Spleen (tissue), 11 donors: ENCODE results near the gene ANKRD22. TPM values are rescaled to one million over a fixed set of nuclear protein-coding genes. Genes with fewer than 3 reads are reported as not detected.

Experiments
- DNase-seq: peaks from one replicate; pipeline ENCODE4 v3.0.0-alpha.2; 2020
- H3K27ac ChIP-seq, 8 donors: fragments of 200-600 bp; sonication (generic) in 7 of 8; 1 replicate in 4 of 8; 2 replicates in 4 of 8; pipeline versions ENCODE4 v1.5.0 to v1.8.0; 2016 to 2021; ENCODE audit warnings: inconsistent platforms in 4 of 8, mild to moderate bottlenecking in 4 of 8, moderate library complexity in 1 of 8
- H3K27me3 ChIP-seq, 7 donors: fragments of 200-600 bp; sonication (generic) in 6 of 7; replicated peaks in 1 of 7; 1 replicate in 4 of 7; 2 replicates in 3 of 7; pipeline versions ENCODE4 v1.5.0 to v1.8.0; 2016 to 2021; ENCODE audit warnings: inconsistent platforms in 3 of 7, mild to moderate bottlenecking in 1 of 7
- H3K36me3 ChIP-seq, 6 donors: fragments of 200-600 bp; sonication (generic) in 5 of 6; 1 replicate in 4 of 6; 2 replicates in 2 of 6; pipeline versions ENCODE4 v1.5.0 to v1.8.0; 2016 to 2021; ENCODE audit warnings: inconsistent platforms in 2 of 6
- H3K4me1 ChIP-seq, 6 donors: fragments of 200-600 bp; sonication (generic) in 5 of 6; 1 replicate in 3 of 6; 2 replicates in 3 of 6; pipeline versions ENCODE4 v1.5.0 to v1.8.0; 2016 to 2021; ENCODE audit warnings: inconsistent platforms in 3 of 6
- H3K4me3 ChIP-seq, 8 donors: fragments of 200-600 bp; sonication (generic) in 7 of 8; 1 replicate in 4 of 8; 2 replicates in 4 of 8; pipeline versions ENCODE4 v1.5.0 to v1.8.0; 2016 to 2021; ENCODE audit warnings: inconsistent platforms in 4 of 8, mild to moderate bottlenecking in 4 of 8, moderate library complexity in 2 of 8
- H3K9me3 ChIP-seq, 8 donors: fragments of 200-600 bp; sonication (generic) in 7 of 8; 1 replicate in 4 of 8; 2 replicates in 4 of 8; pipeline versions ENCODE4 v1.5.0 to v1.8.0; 2016 to 2021; ENCODE audit warnings: inconsistent platforms in 4 of 8
- POLR2A ChIP-seq, 3 donors: fragments of 450-650 bp; IDR thresholded peaks; one replicate each; pipeline ENCODE4 v1.5.1; 2017; ENCODE audit warnings: antibody characterized with exemption in 3 of 3, mild to moderate bottlenecking in 1 of 3
- POLR2AphosphoS5 ChIP-seq, 3 donors: sonication (generic); formaldehyde crosslinking; IDR thresholded peaks; one replicate each; pipeline ENCODE4 v1.5.1; 2017; ENCODE audit warnings: antibody characterized with exemption in 3 of 3
- WGBS, 5 donors: extraction: QIAGEN DNeasy Blood & Tissue Kit in 3 of 5; methylation state at CpG; one replicate each; pipeline versions ENCODE4 v1.1.5 to v1.1.7; 2013 to 2018; 5-methylcytosine and 5-hydroxymethylcytosine counted together
- intact Hi-C: fragments of 100-400 bp; cut with DNase I; formaldehyde crosslinking; loops from one replicate; pipeline ENCODE4 v1.15.0; 2023; ENCODE audit warnings: low total_unique reads
- polyA plus RNA-seq, 3 donors: library from polyadenylated mRNA; stranded (reverse); fragments of 200-250 nt; gene quantifications; one replicate each; pipeline ENCODE4 v1.2.1, GENCODE V29; 2013
- total RNA-seq, 7 donors: library from RNA; depleted of rRNA in 3 of 7; stranded (reverse); fragments of >200 nt in 3 of 7; fragmentation: NEBNext Ultra II Directional in 4 of 7; extraction: Animal tissue kit (Norgen Biotek cat#: 25700) in 4 of 7; gene quantifications; one replicate each; pipeline versions ENCODE4 v1.1.0 to v1.2.1, GENCODE V29; 2016 to 2021
- TF ChIP-seq, protein P1 (sequence below), 11 experiments: fragments of 200-600 bp in 7 of 11; fragments of 450-650 bp in 4 of 11; sonication (generic) in 4 of 11; IDR thresholded peaks in 8 of 11; conservative IDR thresholded peaks in 3 of 11; 1 replicate in 7 of 11; 2 replicates in 4 of 11; pipeline versions ENCODE4 v1.4.0 to v1.8.0; 2016 to 2021; ENCODE audit warnings: antibody characterized with exemption in 11 of 11, inconsistent platforms in 4 of 11, mild to moderate bottlenecking in 1 of 11
- donor health status: healthy with polysubstance abuse.
- donor health status: DM: no; HTN: no; CAD: no; lungs with moderate emphysema.
- donor health status: DM: no; HTN: no; CAD: no.
- donor health status: Bipolar disorder and iron deficiency.
- donor health status: healthy.
- donor health status: DM: no; HTN: no; CAD: no.
- donor health status: DM: yes; HTN: yes; CAD: no.

The ANKRD22 gene
- total and polyA plus RNA-seq, 10 donors: 2.2 to 11.5 (median 7.0) TPM

- Histone ChIP-seq H3K27ac (no peak overlapping the region), H3K36me3 (no peaks in the 10 kb centered on the region), H3K4me3 (no peak overlapping the region), H3K27me3 (no peaks in the 10 kb centered on the region), H3K9me3 (no peaks in the 10 kb centered on the region), H3K4me1 (no peaks in the 10 kb centered on the region)
- TF ChIP-seq, protein P1, sequence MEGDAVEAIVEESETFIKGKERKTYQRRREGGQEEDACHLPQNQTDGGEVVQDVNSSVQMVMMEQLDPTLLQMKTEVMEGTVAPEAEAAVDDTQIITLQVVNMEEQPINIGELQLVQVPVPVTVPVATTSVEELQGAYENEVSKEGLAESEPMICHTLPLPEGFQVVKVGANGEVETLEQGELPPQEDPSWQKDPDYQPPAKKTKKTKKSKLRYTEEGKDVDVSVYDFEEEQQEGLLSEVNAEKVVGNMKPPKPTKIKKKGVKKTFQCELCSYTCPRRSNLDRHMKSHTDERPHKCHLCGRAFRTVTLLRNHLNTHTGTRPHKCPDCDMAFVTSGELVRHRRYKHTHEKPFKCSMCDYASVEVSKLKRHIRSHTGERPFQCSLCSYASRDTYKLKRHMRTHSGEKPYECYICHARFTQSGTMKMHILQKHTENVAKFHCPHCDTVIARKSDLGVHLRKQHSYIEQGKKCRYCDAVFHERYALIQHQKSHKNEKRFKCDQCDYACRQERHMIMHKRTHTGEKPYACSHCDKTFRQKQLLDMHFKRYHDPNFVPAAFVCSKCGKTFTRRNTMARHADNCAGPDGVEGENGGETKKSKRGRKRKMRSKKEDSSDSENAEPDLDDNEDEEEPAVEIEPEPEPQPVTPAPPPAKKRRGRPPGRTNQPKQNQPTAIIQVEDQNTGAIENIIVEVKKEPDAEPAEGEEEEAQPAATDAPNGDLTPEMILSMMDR (IDR thresholded peaks at IDR 0.05 in 8 of 11, conservative IDR thresholded peaks at IDR 0.05 in 3 of 11): no peak
- TF ChIP-seq POLR2A (IDR thresholded peaks at IDR 0.05) (no peak), POLR2AphosphoS5 (IDR thresholded peaks at IDR 0.05) (no peak)
- no peak for DNase-seq
- intact Hi-C loops: loop anchor here (10.0 kb wide), 1 partner anchor 226 kb away; no protein-coding TSS in a partner anchor
- WGBS, 5 donors: 77 to 92% (median 84%) methylated on average over 2 of the region's 2 CpGs
Observed at GRCh38 chr10:88800152-88801125, 51.2 kb downstream of the ANKRD22 start.

DNA sequence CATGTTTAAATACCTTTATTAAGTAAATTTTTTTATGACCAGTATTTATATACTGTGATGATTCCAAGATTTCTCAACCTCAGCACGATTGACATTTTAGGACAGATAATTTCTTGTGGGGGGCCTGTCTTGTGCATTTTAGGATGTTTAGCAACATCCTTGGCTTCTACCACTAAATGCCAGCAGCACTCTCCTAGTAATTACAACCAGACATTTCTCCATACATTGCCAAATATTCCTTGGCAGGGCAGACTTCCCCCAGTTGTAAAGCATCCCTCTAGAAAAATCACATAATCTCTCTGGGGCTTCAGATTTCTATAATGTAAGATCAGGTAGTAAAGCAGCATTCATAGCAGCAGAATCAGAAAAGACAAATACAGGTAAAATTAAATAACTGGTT is 56.9 kb downstream of the ANKRD22 start:
- no peak for DNase-seq
- peaks cover 0 to 24% (median 0%) of the 10 kb centered on the region in 6 donors for H3K4me1 ChIP-seq
- intact Hi-C loops: no loop called here
- WGBS, 5 donors: 42 to 91% (median 79%) methylated on average over 1 of the region's 1 CpG
- no peak overlapping the region for H3K27ac ChIP-seq
- H3K27me3 ChIP-seq: no peaks in the 10 kb centered on the region
- no peaks in the 10 kb centered on the region for H3K9me3 ChIP-seq
- TF ChIP-seq POLR2AphosphoS5 (IDR thresholded peaks at IDR 0.05) (no peak), POLR2A (IDR thresholded peaks at IDR 0.05) (no peak)
- TF ChIP-seq, protein P1 (IDR thresholded peaks at IDR 0.05 in 8 of 11, conservative IDR thresholded peaks at IDR 0.05 in 3 of 11): no peak
- H3K4me3 ChIP-seq: no peak overlapping the region
- no peaks in the 10 kb centered on the region for H3K36me3 ChIP-seq

DNA sequence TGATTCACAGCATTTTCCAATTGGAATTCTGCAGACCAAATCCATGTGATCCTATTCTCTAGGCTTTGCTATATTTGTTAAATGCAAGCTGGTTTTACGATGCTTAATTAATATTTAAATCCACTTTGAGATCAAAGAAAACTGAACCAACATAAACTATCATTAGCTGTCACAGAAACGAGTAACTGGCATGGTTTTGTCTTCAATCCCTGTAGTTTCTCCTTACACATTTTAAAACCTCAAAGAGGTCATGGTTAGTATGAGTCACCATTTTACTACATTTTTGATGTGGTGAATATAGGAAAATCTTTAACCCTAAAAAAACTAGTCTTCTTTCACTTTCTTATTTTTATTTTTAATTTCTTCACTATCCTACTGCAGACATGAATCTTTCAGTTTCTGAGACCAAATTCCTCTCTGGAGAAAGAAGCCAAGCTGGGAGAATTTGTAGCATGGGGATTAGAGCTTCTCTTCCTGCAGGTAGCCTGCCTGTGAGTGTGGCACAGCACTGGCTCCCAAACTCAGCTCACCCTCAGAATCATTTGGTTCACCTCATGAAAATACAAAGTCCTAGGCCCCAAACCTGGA is 57.8 kb downstream of the ANKRD22 start:
- DNase-seq: no peak
- H3K4me1 ChIP-seq: peaks cover 0 to 24% (median 0%) of the 10 kb centered on the region in 6 donors
- 47 to 58% (median 49%) methylated on average over 2 of the region's 2 CpGs for WGBS, 5 donors
- no peaks in the 10 kb centered on the region for H3K27me3 ChIP-seq
- H3K9me3 ChIP-seq: no peaks in the 10 kb centered on the region
- no peak overlapping the region for H3K27ac ChIP-seq
- no peak overlapping the region for H3K4me3 ChIP-seq
- intact Hi-C loops: no loop called here
- no peaks in the 10 kb centered on the region for H3K36me3 ChIP-seq
- TF ChIP-seq POLR2AphosphoS5 (IDR thresholded peaks at IDR 0.05) (no peak), POLR2A (IDR thresholded peaks at IDR 0.05) (no peak)
- TF ChIP-seq, protein P1 (IDR thresholded peaks at IDR 0.05 in 8 of 11, conservative IDR thresholded peaks at IDR 0.05 in 3 of 11): no peak

DNA sequence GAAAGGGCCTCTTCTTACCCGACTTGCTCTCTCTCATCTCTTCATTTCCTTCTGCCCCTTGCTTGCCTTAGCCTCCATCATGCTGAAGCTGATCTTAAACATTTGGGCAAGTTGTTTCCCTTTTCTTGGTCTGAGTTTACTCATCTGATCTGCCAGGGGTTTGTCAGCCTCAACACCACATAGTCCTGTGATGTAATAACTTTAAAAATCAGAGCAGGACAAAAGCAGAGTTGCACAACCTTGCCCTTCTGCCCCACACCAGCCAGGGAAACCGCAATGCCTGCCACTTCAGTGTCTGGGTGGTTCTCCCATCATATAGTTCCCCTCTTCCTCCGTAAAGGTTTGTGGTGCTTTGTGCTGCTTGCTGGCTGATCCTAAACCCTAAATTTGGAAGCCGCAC is 59.0 kb downstream of the ANKRD22 start:
- Histone ChIP-seq H3K4me3 (no peak overlapping the region), H3K36me3 (no peaks in the 10 kb centered on the region), H3K27me3 (no peaks in the 10 kb centered on the region), H3K4me1 (peaks cover 0 to 24% (median 0%) of the 10 kb centered on the region in 6 donors), H3K9me3 (no peaks in the 10 kb centered on the region), H3K27ac (peak overlapping the region in 3 of 8 donors; percentile 45 to 61 (median 60))
- WGBS, 5 donors: 49 to 85% (median 63%) methylated on average over 4 of the region's 4 CpGs
- intact Hi-C loops: no loop called here
- no peak for TF ChIP-seq POLR2A (IDR thresholded peaks at IDR 0.05)
- peak; percentile 81 for DNase-seq
